ENCODE results near the gene NXPE1. TPM values are rescaled to one million over a fixed set of nuclear protein-coding genes. Genes with fewer than 3 reads are reported as not detected.
"Not testable (repeated sequence)": the region's sequence is repeated elsewhere in the genome, so short reads cannot be mapped to it uniquely, and the experiment has no call there.

Gene NXPE1
- total and polyA plus RNA-seq, 3 donors from 2014 or later = 1.5 to 9.2 (median 3.9) TPM

DNA sequence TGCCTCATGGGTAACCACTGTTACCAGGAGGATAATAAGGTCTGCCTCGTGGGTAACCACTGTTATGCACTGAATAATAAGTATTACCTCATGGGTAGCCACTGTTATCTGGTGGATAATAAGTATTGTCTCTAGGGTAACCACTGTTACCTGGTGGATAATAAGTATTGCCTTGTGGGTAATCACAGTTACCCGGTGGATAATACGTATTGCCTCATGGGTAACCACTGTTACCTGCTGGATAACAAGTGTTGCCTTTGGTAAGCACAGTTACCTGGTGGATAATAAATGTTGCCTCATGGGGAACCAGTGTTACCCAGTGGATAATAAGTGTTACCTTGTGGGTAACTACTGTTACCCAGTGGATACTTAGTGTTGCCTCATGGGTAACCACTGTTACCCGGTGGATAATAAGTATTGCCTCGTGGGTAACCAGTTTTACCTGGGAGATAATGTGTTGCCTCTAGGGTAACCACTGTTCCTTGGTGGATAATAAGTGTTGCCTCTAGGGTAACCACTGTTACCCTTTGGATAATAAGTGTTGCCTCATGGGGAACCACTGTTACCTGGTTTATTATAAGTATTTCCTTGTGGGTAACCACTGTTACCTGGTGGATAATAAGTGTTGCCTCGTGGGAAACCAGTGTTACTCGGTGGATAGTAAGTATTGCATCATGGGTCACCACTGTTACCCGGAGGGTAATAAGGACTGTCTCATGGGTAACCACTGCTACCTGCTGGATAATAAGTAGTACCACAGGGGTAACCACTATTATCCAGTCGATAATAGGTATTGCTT, 46.5 kb upstream of the NXPE1 start:
- no peaks in the 10 kb centered on the region for H3K9me3 ChIP-seq
- 84 to 85% methylated on average over 9 of the region's 9 CpGs for WGBS, 2 donors
- DNase-seq = no peak
- intact Hi-C loops (cut with DNase I; ENCODE audit: low total_unique reads) = no loop called here
- H3K27me3 ChIP-seq = no peaks in the 10 kb centered on the region
- no peak overlapping the region for H3K27ac ChIP-seq
- no peak overlapping the region for H3K4me3 ChIP-seq
- TF ChIP-seq, protein P1, sequence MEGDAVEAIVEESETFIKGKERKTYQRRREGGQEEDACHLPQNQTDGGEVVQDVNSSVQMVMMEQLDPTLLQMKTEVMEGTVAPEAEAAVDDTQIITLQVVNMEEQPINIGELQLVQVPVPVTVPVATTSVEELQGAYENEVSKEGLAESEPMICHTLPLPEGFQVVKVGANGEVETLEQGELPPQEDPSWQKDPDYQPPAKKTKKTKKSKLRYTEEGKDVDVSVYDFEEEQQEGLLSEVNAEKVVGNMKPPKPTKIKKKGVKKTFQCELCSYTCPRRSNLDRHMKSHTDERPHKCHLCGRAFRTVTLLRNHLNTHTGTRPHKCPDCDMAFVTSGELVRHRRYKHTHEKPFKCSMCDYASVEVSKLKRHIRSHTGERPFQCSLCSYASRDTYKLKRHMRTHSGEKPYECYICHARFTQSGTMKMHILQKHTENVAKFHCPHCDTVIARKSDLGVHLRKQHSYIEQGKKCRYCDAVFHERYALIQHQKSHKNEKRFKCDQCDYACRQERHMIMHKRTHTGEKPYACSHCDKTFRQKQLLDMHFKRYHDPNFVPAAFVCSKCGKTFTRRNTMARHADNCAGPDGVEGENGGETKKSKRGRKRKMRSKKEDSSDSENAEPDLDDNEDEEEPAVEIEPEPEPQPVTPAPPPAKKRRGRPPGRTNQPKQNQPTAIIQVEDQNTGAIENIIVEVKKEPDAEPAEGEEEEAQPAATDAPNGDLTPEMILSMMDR (IDR thresholded peaks at IDR 0.05) = no peak
- no peak for TF ChIP-seq POLR2A (IDR thresholded peaks at IDR 0.05)
- H3K36me3 ChIP-seq (ENCODE audit: low read depth, missing control alignments) = no peaks in the 10 kb centered on the region
- no peaks in the 10 kb centered on the region for H3K4me1 ChIP-seq

DNA sequence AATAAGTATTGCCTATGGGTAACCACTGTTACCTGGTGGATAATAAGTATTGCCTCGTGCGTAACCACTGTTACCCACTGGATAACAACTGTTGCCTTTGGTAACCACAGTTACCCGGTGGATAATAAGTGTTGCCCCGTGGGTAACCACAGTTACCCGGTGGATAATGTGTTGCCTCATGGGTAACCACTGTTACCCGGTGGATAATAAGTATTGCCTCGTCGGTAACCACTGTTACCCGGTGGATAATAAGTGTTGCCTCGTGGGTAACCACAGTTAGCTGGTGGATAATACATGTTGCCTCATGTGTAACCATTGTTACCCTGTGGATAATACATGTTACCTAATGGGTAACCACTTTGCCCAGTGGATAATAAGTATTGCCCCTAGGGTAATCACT, 45.7 kb upstream of the NXPE1 start:
- intact Hi-C loops (cut with DNase I; ENCODE audit: low total_unique reads) = no loop called here
- no peak overlapping the region for H3K4me3 ChIP-seq
- H3K27me3 ChIP-seq = no peaks in the 10 kb centered on the region
- 84 to 87% methylated on average over 10 of the region's 10 CpGs for WGBS, 2 donors
- no peak for DNase-seq
- no peaks in the 10 kb centered on the region for H3K36me3 ChIP-seq (ENCODE audit: low read depth, missing control alignments)
- H3K4me1 ChIP-seq = no peaks in the 10 kb centered on the region
- TF ChIP-seq POLR2A (IDR thresholded peaks at IDR 0.05) = no peak
- TF ChIP-seq, protein P1 (IDR thresholded peaks at IDR 0.05) = no peak
- H3K27ac ChIP-seq = no peak overlapping the region
- no peaks in the 10 kb centered on the region for H3K9me3 ChIP-seq

DNA sequence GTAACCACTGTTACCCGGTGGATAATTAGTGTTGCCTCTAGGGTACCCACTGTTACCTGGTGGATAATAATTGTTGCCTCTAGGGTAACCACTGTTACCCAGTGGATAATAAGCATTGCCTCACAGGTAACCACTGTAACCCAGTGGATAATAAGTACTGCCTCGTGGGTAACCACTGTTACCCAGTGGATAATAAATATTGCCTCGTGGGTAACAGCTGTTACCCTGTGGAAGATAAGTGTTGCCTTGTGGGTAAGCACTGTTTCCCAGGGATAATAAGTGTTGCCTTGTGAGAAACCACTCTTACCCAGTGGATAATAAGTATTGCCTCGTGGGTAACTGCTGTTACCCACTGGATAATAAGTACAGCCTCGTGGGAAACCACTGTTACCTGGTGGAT, 45.2 kb upstream of the NXPE1 start:
- Histone ChIP-seq H3K9me3 (no peaks in the 10 kb centered on the region), H3K4me3 (no peak overlapping the region), H3K4me1 (no peaks in the 10 kb centered on the region), H3K27me3 (no peaks in the 10 kb centered on the region), H3K36me3 (ENCODE audit: low read depth, missing control alignments) (no peaks in the 10 kb centered on the region), H3K27ac (no peak overlapping the region)
- TF ChIP-seq POLR2A (IDR thresholded peaks at IDR 0.05) = no peak
- TF ChIP-seq, protein P1 (IDR thresholded peaks at IDR 0.05) = no peak
- no peak for DNase-seq
- intact Hi-C loops (cut with DNase I; ENCODE audit: low total_unique reads) = no loop called here
- WGBS, 2 donors = 66 to 74% methylated on average over 5 of the region's 5 CpGs

DNA sequence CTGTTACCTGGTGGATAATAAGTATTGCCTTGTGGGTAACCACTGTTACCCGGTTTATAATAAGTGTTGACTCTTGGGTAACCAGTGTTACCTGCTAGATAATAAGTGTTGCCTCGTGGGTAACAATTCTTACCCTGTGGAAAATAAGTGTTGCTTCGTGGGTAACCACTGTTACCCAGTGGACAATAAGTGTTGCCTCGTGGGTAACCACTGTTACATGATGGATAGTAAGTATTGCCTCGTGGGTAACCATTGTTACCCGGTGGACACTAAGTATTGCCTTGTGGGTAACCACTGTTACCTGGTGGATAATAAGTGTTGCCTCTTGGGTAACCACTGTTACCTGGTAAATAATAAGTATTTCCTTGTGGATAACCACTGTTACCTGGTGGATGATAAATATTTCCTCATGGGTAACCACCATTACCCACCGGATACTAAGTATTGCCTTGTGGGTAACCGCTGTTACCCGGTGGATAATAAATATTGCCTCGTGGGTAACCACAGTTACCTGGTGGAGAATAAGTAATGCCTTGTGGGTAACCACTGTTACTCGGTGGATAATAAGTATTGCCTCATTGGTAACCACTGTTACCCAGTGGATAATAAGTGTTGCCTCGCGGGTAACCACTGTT, 44.6 kb upstream of the NXPE1 start:
- Histone ChIP-seq H3K4me3 (no peak overlapping the region), H3K27me3 (no peaks in the 10 kb centered on the region), H3K9me3 (no peaks in the 10 kb centered on the region), H3K36me3 (ENCODE audit: low read depth, missing control alignments) (no peaks in the 10 kb centered on the region), H3K4me1 (no peaks in the 10 kb centered on the region), H3K27ac (no peak overlapping the region)
- 81% methylated on average over 13 of the region's 13 CpGs for WGBS, 2 donors
- TF ChIP-seq, protein P1 (IDR thresholded peaks at IDR 0.05) = no peak
- TF ChIP-seq POLR2A (IDR thresholded peaks at IDR 0.05) = no peak
- no peak for DNase-seq
- intact Hi-C loops (cut with DNase I; ENCODE audit: low total_unique reads) = no loop called here

DNA sequence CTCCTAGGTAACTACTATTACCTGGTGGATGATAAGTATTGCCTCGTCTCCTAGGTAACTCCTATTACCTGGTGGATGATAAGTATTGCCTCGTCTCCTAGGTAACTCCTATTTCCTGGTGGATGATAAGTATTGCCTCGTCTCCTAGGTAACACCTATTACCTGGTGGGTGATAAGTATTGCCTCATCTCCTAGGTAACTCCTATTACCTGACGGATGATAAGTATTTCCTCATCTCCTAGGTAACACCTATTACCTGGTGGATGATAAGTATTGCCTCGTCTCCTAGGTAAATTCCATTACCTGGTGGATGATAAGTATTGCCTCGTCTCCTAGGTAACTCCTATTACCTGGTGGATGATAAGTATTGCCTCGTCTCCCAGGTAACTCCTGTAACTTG, 43.5 kb upstream of the NXPE1 start:
- WGBS, 2 donors = 70 to 80% methylated on average over 7 of the region's 7 CpGs
- H3K36me3 ChIP-seq (ENCODE audit: low read depth, missing control alignments); H3K27me3 ChIP-seq; H3K4me1 ChIP-seq; H3K27ac ChIP-seq; H3K9me3 ChIP-seq; H3K4me3 ChIP-seq; intact Hi-C loops (cut with DNase I; ENCODE audit: low total_unique reads); DNase-seq: not testable (repeated sequence)

All from testis (tissue), 3 donors.